Hepatocyte (in vitro differentiated cells): ENCODE results near the gene ESAM.

Source experiments
- CTCF ChIP-seq: fragments of 200-600 bp; sonication (generic); IDR thresholded peaks from 2 replicates; pipeline ENCODE4 v1.5.1; 2016; ENCODE audit warnings: antibody characterized with exemption, mild to moderate bottlenecking; ENCODE audit not compliant: poor library complexity
- EZH2 ChIP-seq: fragments of 200-600 bp; sonication (generic); IDR thresholded peaks from 2 replicates; pipeline ENCODE4 v1.6.1; 2016; ENCODE audit warnings: antibody characterized with exemption, mild to moderate bottlenecking, borderline replicate concordance

DNA sequence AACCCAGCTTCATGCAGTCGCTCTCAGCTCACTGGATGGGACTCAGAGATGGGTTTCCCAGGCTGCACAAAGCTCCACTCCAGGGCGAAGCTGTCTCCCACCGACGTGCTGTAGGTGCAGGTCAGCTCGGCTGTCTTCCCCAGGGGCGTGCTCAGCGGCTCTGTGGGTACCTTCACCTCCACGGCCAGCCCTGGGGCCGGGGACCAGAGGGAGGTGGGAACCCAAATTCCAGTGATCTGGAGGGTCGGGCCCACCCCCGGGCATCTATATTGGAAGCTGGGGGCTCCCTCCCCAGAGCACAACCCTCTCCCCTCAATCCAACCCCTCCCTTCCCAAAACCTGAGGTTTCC is 10.7 kb downstream of the ESAM start:
- TF ChIP-seq CTCF (no peak), EZH2 (no peak)
